ENCODE measurements around the gene EFNB3. TPM values are rescaled to one million over a fixed set of nuclear protein-coding genes. Genes with fewer than 3 reads are reported as not detected.

The EFNB3 gene
- polyA plus RNA-seq, 1 of the 3 experiments (the other 2 are of a cell fraction) = 26.1 TPM

DNA sequence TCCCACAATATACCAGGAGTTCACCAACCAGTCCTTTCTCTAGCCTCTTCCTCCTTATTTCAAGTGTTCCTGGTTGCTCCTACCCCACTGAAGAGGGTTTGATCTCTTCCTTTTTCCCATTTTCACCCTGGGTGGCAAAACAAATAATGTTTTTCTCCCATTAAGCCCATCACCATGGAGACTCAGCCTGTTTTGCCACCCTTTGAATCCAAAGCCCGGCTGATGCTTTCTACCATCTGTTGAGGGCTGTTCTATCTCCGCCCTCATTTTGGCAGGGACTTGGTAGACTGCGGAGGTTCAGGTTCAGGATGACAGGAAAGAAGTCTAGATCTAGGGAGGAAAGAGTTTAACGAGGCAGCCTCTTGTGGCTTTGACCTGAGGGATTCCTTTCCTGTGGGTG, 15.1 kb downstream of the EFNB3 start:
- CTCF ChIA-PET = interaction anchor here (1.5 to 4.3 kb wide), 2 partner anchors 23 to 115 kb away, joined by 3 to 19 read pairs; no protein-coding TSS in a partner anchor
- H3K9ac ChIP-seq = no peak overlapping the region
- TF ChIP-seq POLR2AphosphoS5 (IDR thresholded peaks at IDR 0.05; ENCODE audit: low read depth, low read length) (no peak), RXRA (IDR thresholded peaks at IDR 0.05; ENCODE audit: borderline replicate concordance, low read depth) (no peak), TAF1 (IDR thresholded peaks at IDR 0.05; ENCODE audit: borderline replicate concordance, low read depth, low read length) (no peak), ELF1 (IDR thresholded peaks at IDR 0.05) (no peak)
- TF ChIP-seq, protein P1, sequence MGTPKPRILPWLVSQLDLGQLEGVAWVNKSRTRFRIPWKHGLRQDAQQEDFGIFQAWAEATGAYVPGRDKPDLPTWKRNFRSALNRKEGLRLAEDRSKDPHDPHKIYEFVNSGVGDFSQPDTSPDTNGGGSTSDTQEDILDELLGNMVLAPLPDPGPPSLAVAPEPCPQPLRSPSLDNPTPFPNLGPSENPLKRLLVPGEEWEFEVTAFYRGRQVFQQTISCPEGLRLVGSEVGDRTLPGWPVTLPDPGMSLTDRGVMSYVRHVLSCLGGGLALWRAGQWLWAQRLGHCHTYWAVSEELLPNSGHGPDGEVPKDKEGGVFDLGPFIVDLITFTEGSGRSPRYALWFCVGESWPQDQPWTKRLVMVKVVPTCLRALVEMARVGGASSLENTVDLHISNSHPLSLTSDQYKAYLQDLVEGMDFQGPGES (IDR thresholded peaks at IDR 0.05; ENCODE audit: low read depth, low read length) = no peak

DNA sequence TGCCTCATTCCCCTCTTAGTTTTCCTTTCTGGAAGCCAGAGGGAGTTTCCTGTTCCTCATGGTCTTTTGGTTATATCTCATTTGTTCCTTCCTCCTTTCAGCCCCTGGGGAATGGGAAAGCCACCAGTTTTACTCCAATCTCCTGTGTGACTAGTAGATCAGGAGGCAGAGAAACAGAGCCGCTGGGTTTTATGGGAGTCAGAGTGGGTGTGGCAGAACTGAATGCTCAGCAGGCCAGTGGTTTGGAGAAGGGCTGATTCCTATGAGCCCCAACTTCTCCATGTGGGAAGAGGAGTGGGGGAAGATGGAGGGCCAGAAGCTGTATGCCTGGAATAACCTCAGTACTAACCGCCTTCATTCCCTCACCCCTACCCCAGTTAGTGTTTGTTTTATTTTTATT, 16.6 kb downstream of the EFNB3 start:
- H3K36me3 ChIP-seq (replicated peaks in 1 of 2; ENCODE audit: control insufficient read depth in 1 of 2, insufficient read depth in 2 of 2, low read length in 1 of 2) = no peaks in the 10 kb centered on the region
- no peak overlapping the region for H3K4me3 ChIP-seq (ENCODE audit: low read depth in 2 of 2, low read length in 1 of 2)
- no peaks in the 10 kb centered on the region for H3K9me2 ChIP-seq
- DNase-seq = no peak
- no peak overlapping the region for H3K4me2 ChIP-seq
- no peak for TF ChIP-seq ELF1 (IDR thresholded peaks at IDR 0.05)
- no peak for TF ChIP-seq FOXJ3 (CRISPR knock-in tag; IDR thresholded peaks at IDR 0.05)
- no peak for TF ChIP-seq NFIC (IDR thresholded peaks at IDR 0.05; ENCODE audit: borderline replicate concordance)
- no peak for TF ChIP-seq RXRA (IDR thresholded peaks at IDR 0.05; ENCODE audit: borderline replicate concordance, low read depth)
- TF ChIP-seq, protein P2, sequence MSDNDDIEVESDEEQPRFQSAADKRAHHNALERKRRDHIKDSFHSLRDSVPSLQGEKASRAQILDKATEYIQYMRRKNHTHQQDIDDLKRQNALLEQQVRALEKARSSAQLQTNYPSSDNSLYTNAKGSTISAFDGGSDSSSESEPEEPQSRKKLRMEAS (IDR thresholded peaks at IDR 0.05; ENCODE audit: low read depth) = no peak
- TF ChIP-seq RAD21 (IDR thresholded peaks at IDR 0.05; ENCODE audit: low read length) = no peak
- TF ChIP-seq EP300 (IDR thresholded peaks at IDR 0.05; ENCODE audit: borderline replicate concordance in 1 of 2, low read depth in 1 of 2, low read length in 1 of 2) = no peak
- no peak for TF ChIP-seq POLR2AphosphoS5 (IDR thresholded peaks at IDR 0.05; ENCODE audit: low read depth, low read length)
- no peak for TF ChIP-seq SMC3 (IDR thresholded peaks at IDR 0.05; ENCODE audit: low read depth, low read length)
- H3F3A ChIP-seq (replicated peaks; ENCODE audit: insufficient read depth) = peaks cover 10% of the 10 kb centered on the region
- WGBS (ENCODE audit: low lambda C conversion rate) = 63% methylated on average over 2 of the region's 2 CpGs
- H3K27me3 ChIP-seq (ENCODE audit: insufficient read depth) = peaks cover 7% of the 10 kb centered on the region; the same call in 1 of the 2 replicates
- POLR2A ChIA-PET = no interaction called here
- no peak overlapping the region for H3K27ac ChIP-seq (ENCODE audit: low read depth in 2 of 2, low read length in 1 of 2)
- H3K9me3 ChIP-seq = no peaks in the 10 kb centered on the region
- peaks cover 3 to 9% of the 10 kb centered on the region in 2 experiments; a peak in 1 of 4 replicates for H3K4me1 ChIP-seq (ENCODE audit: control insufficient read depth in 1 of 2, insufficient read depth in 2 of 2, low read depth in 1 of 2, low read length in 1 of 2)
- no peak overlapping the region for H2AFZ ChIP-seq (ENCODE audit: low read depth)
- no peak overlapping the region for H3K9ac ChIP-seq
- CTCF ChIA-PET = interaction anchor here (1.5 to 4.3 kb wide), 2 partner anchors 22 to 113 kb away, joined by 3 to 19 read pairs; no protein-coding TSS in a partner anchor
- H4K20me1 ChIP-seq (ENCODE audit: insufficient read depth) = no peaks in the 10 kb centered on the region
- H3K79me2 ChIP-seq (ENCODE audit: insufficient read depth) = no peaks in the 10 kb centered on the region

More for the DNA sequence above, 15.1 kb downstream of the EFNB3 start:
- Histone ChIP-seq H3K4me1 (ENCODE audit: control insufficient read depth in 1 of 2, insufficient read depth in 2 of 2, low read depth in 1 of 2, low read length in 1 of 2) (peaks cover 3 to 18% of the 10 kb centered on the region in 2 experiments; a peak in 1 of 4 replicates), H3K27ac (ENCODE audit: low read depth in 2 of 2, low read length in 1 of 2) (no peak overlapping the region), H3K4me2 (no peak overlapping the region), H3K36me3 (replicated peaks in 1 of 2; ENCODE audit: control insufficient read depth in 1 of 2, insufficient read depth in 2 of 2, low read length in 1 of 2) (no peaks in the 10 kb centered on the region), H3K9me2 (no peaks in the 10 kb centered on the region), H3K79me2 (ENCODE audit: insufficient read depth) (no peaks in the 10 kb centered on the region), H3K27me3 (ENCODE audit: insufficient read depth) (peaks cover 7% of the 10 kb centered on the region; the same call in 1 of the 2 replicates), H3F3A (replicated peaks; ENCODE audit: insufficient read depth) (peaks cover 10% of the 10 kb centered on the region), H2AFZ (ENCODE audit: low read depth) (no peak overlapping the region), H3K9me3 (no peaks in the 10 kb centered on the region), H3K4me3 (ENCODE audit: low read depth in 2 of 2, low read length in 1 of 2) (no peak overlapping the region), H4K20me1 (ENCODE audit: insufficient read depth) (no peaks in the 10 kb centered on the region)
- WGBS (ENCODE audit: low lambda C conversion rate) = 56% methylated on average over 4 of the region's 4 CpGs
- no peak for DNase-seq
- POLR2A ChIA-PET = no interaction called here

Measured in SK-N-SH (cell line).